Heart left ventricle (tissue), 13 donors: Measurements from ENCODE around the gene MAP2K5.

Experiments
- CTCF ChIP-seq, 12 donors: fragments of 200-600 bp; sonication (generic) in 4 of 12; IDR thresholded peaks; one replicate each; pipeline versions ENCODE4 v1.5.0 to v1.8.0; 2018 to 2022; ENCODE audit warnings: antibody characterized with exemption in 12 of 12, mild to moderate bottlenecking in 5 of 12
- POLR2A ChIP-seq, 2 donors: fragments of 450-650 bp; IDR thresholded peaks; one replicate each; pipeline ENCODE4 v1.6.1; 2017; ENCODE audit warnings: antibody characterized with exemption in 2 of 2, mild to moderate bottlenecking in 2 of 2, moderate library complexity in 2 of 2
- donor health status: ischemic (EF 13 %, LVEDD 7.1; RV severe dilation, severe dysfunction).
- donor health status: DM: no; HTN: yes; CAD: no.
- donor health status: DM: no; HTN: no; CAD: no.
- donor health status: ischemic (EF 25% LVEDD 6.9; RV normal size, moderate dysfunction).
- donor health status: ischemic (EF 25% LVEDD 5.7; RV mildly dilated, moderate dysfunction).
- donor health status: ischemic (EF 35%, LVEDD 5.7; RV mildly dilated, moderate dysfunction).
- donor health status: nonischemic (EF 11% LVEDD 7.7; RV severe dilation, severe dysfunction).
- donor health status: DM: yes; HTN: yes; CAD: no.
- donor health status: PGD.
- donor health status: ischemic (EF 29% LVEDD 5.4; RV normal size, mild dysfunction).
- donor health status: nonischemic (EF 23%, LVEDD 6.1; RV moderate dilation, normal function).

GRCh38 chr15:67512933-67513714 is 29.4 kb upstream of the MAP2K5 start:
- TF ChIP-seq CTCF (IDR thresholded peaks at IDR 0.05) (no peak), POLR2A (IDR thresholded peaks at IDR 0.05) (no peak)
